22Rv1 (cell line): Measurements from ENCODE around the gene BTBD9.

Experiments used
- CTCF ChIP-seq: fragments of 450-650 bp; IDR thresholded peaks from 2 replicates; pipeline ENCODE4 v1.5.1; 2017; ENCODE audit warnings: mild to moderate bottlenecking
- ZFX ChIP-seq: fragments of 450-650 bp; IDR thresholded peaks from 2 replicates; pipeline ENCODE4 v1.6.1; 2017; ENCODE audit warnings: antibody characterized with exemption, borderline replicate concordance

- TF ChIP-seq CTCF (no peak), ZFX (no peak)
Observed at GRCh38 chr6:38443352-38444144, 196.2 kb downstream of the BTBD9 start.
